NB4 (cell line): ENCODE results near the gene CLCN7.

Experiments used
- CTCF ChIP-seq: IDR thresholded peaks from one replicate; pipeline ENCODE4 v1.5.1; 2012; ENCODE audit warnings: low read depth, low read length
- MAX ChIP-seq: IDR thresholded peaks from 2 replicates; pipeline ENCODE4 v1.6.1; 2011; ENCODE audit warnings: low read depth, low read length
- MYC ChIP-seq: IDR thresholded peaks from 2 replicates; pipeline ENCODE4 v1.6.1; 2011; ENCODE audit warnings: low read depth, low read length
- POLR2A ChIP-seq: IDR thresholded peaks from 2 replicates; pipeline ENCODE4 v1.6.1; 2011; ENCODE audit warnings: mild to moderate bottlenecking; ENCODE audit not compliant: insufficient read length; ENCODE audit errors: extremely low read depth

- TF ChIP-seq POLR2A = no peak
- no peak for TF ChIP-seq CTCF
- TF ChIP-seq MAX = no peak
- no peak for TF ChIP-seq MYC
Measured at GRCh38 chr16:1443403-1443973, 31.3 kb downstream of the CLCN7 start.
